Prostate gland (tissue), 2 donors: ENCODE measurements around the gene MUC2.

Source experiments
- CTCF ChIP-seq, 4 experiments: fragments of 200-600 bp in 2 of 4; fragments of 450-650 bp in 2 of 4; sonication (generic) in 2 of 4; IDR thresholded peaks; 1 replicate in 3 of 4; 2 replicates in 1 of 4; pipeline ENCODE4 v1.5.1; 2016 to 2019; ENCODE audit warnings: antibody characterized with exemption in 4 of 4, mild to moderate bottlenecking in 2 of 4, moderate library complexity in 2 of 4
- POLR2A ChIP-seq: fragments of 450-650 bp; IDR thresholded peaks from one replicate; pipeline ENCODE4 v1.6.1; 2016; ENCODE audit warnings: antibody characterized with exemption, mild to moderate bottlenecking
- POLR2AphosphoS5 ChIP-seq: sonication (generic); formaldehyde crosslinking; IDR thresholded peaks from one replicate; pipeline ENCODE4 v1.6.1; 2017; ENCODE audit warnings: antibody characterized with exemption

- TF ChIP-seq CTCF (IDR thresholded peaks at IDR 0.05), result no peak
- TF ChIP-seq POLR2A, result no peak
- no peak for TF ChIP-seq POLR2AphosphoS5
Measured at GRCh38 chr11:1086171-1087102, 11.8 kb downstream of the MUC2 start.
